ENCODE measurements around the gene SDK1. TPM values are rescaled to one million over a fixed set of nuclear protein-coding genes. Genes with fewer than 3 reads are reported as not detected.

Gene SDK1
- total and polyA plus RNA-seq, 10 of the 15 experiments (the other 5 are each of a cell fraction or from before 2014, with no cell fraction given), result 0.14 to 0.33 TPM; not detected in 8

GRCh38 chr7:4174451-4174850 is 873.4 kb downstream of the SDK1 start:
- Histone ChIP-seq H3K36me3 (ENCODE audit: control insufficient read depth in 2 of 2, insufficient read depth in 2 of 2, low read length in 1 of 2) (no peaks in the 10 kb centered on the region), H3K4me2 (ENCODE audit: control insufficient read depth, insufficient read depth) (no peak overlapping the region), H4K20me1 (ENCODE audit: control insufficient read depth, insufficient read depth) (no peaks in the 10 kb centered on the region), H3K9me3 (replicated peaks; ENCODE audit: control insufficient read depth, insufficient read depth, low read length) (no peaks in the 10 kb centered on the region; the same call in 2 of the 3 replicates), H2AFZ (ENCODE audit: control insufficient read depth, low read depth, low read length) (no peak overlapping the region), H3K79me2 (ENCODE audit: control insufficient read depth, insufficient read depth, low read length) (no peaks in the 10 kb centered on the region), H3K4me1 (ENCODE audit: control insufficient read depth, insufficient read depth, low read length) (no peaks in the 10 kb centered on the region), H3K4me3 (no peak overlapping the region), H3K9ac (ENCODE audit: control insufficient read depth, insufficient read depth, low read length) (no peak overlapping the region), H3K27me3 (replicated peaks in 1 of 2; ENCODE audit: control insufficient read depth in 2 of 2, insufficient read depth in 2 of 2, low read length in 1 of 2) (no peaks in the 10 kb centered on the region), H3K27ac (ENCODE audit: control insufficient read depth, insufficient read depth) (no peak overlapping the region)
- ChIA-PET CTCF (no interaction called here), POLR2A (no interaction called here), RAD21 (ENCODE audit: unreplicated experiment) (no interaction called here), SMC1A (ENCODE audit: uncharacterized antibody, unreplicated experiment) (no interaction called here)
- 37% methylated on average over 10 of the region's 11 CpGs for WGBS (ENCODE audit: insufficient coverage, insufficient replicate concordance, low lambda C conversion rate, missing lambda C conversion rate)
- FAIRE-seq (no peak), ATAC-seq (no peak), DNase-seq (ENCODE audit: low read depth, low spot score) (no peak)
- BruUV-seq (replicated peaks), result no TSS peak
- intact Hi-C loops (cut with micrococcal nuclease; ENCODE audit: unreplicated experiment), result no loop called here
- TF ChIP-seq DPF2 (IDR thresholded peaks at IDR 0.05) (no peak), FOS (IDR thresholded peaks at IDR 0.05; ENCODE audit: borderline replicate concordance, extremely low read depth, insufficient read length) (no peak), HSF1 (IDR thresholded peaks at IDR 0.05; ENCODE audit: low read depth, low read length) (no peak), SIN3A (IDR thresholded peaks at IDR 0.05; ENCODE audit: low read depth, low read length) (no peak), IKZF2 (IDR thresholded peaks at IDR 0.05) (no peak), GATAD2B (conservative IDR thresholded peaks at IDR 0.05; ENCODE audit: low read depth) (no peak), KAT2A (conservative IDR thresholded peaks at IDR 0.05; ENCODE audit: control insufficient read depth, low read depth, low read length) (no peak), CBX5 (IDR thresholded peaks at IDR 0.05; ENCODE audit: low read depth) (no peak), SKIL (IDR thresholded peaks at IDR 0.05; ENCODE audit: low read depth, poor library complexity, severe bottlenecking) (no peak), SMARCA5 (IDR thresholded peaks at IDR 0.05) (no peak), PAX5 (IDR thresholded peaks at IDR 0.05; ENCODE audit: borderline replicate concordance, low read depth, low read length) (no peak), IRF4 (IDR thresholded peaks at IDR 0.05; ENCODE audit: low read depth, low read length) (no peak), ZNF274 (IDR thresholded peaks at IDR 0.05; ENCODE audit: insufficient read depth, insufficient read length) (no peak), ZZZ3 (IDR thresholded peaks at IDR 0.05; ENCODE audit: control insufficient read depth, insufficient read length, low read depth) (no peak), POLR2AphosphoS5 (IDR thresholded peaks at IDR 0.05; ENCODE audit: low read length) (no peak), ZNF217 (IDR thresholded peaks at IDR 0.05) (no peak), NKRF (conservative IDR thresholded peaks at IDR 0.05) (no peak), SREBF1 (IDR thresholded peaks at IDR 0.05; ENCODE audit: low read length) (no peak)
- in situ Hi-C loops (cut with MboI), result no loop called here

Measured in GM12878 (cell line).